Adrenal gland (tissue), 5 donors: ENCODE results near the gene AKAP11.

Experiments used
- POLR2A ChIP-seq, 2 donors: fragments of 450-650 bp; IDR thresholded peaks; one replicate each; pipeline ENCODE4 v1.6.1; 2017; ENCODE audit warnings: antibody characterized with exemption in 2 of 2, mild to moderate bottlenecking in 2 of 2, moderate library complexity in 1 of 2
- TF ChIP-seq, protein P1 (sequence below), 6 experiments: fragments of 450-650 bp in 4 of 6; fragments of 200-600 bp in 2 of 6; sonication (generic) in 1 of 6; IDR thresholded peaks; 1 replicate in 5 of 6; 2 replicates in 1 of 6; pipeline versions ENCODE4 v1.5.1 to v1.8.0; 2016 to 2021; ENCODE audit warnings: antibody characterized with exemption in 6 of 6, mild to moderate bottlenecking in 2 of 6, moderate library complexity in 1 of 6
- donor health status: DM: no; HTN: no; CAD: no.

DNA sequence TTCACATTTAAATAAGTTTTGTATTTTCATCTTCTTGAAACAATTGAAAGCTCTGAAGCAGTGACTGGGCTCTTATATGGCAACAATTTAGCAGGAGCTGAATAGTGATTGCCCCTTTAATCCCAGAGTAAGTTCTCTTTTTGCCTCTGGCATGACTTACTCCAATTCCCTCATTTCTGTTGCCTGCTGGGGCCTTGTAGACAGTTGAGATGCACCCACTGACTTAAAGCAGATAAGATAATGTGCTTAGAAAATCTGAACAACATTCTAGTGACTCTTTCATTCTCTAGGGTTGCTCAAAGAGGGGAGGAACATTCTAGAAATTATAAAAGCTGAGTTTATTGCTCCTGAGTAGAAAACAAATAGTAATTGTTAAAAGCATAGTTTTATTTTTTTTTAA lies 52.8 kb downstream of the AKAP11 start:
- TF ChIP-seq, protein P1, sequence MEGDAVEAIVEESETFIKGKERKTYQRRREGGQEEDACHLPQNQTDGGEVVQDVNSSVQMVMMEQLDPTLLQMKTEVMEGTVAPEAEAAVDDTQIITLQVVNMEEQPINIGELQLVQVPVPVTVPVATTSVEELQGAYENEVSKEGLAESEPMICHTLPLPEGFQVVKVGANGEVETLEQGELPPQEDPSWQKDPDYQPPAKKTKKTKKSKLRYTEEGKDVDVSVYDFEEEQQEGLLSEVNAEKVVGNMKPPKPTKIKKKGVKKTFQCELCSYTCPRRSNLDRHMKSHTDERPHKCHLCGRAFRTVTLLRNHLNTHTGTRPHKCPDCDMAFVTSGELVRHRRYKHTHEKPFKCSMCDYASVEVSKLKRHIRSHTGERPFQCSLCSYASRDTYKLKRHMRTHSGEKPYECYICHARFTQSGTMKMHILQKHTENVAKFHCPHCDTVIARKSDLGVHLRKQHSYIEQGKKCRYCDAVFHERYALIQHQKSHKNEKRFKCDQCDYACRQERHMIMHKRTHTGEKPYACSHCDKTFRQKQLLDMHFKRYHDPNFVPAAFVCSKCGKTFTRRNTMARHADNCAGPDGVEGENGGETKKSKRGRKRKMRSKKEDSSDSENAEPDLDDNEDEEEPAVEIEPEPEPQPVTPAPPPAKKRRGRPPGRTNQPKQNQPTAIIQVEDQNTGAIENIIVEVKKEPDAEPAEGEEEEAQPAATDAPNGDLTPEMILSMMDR (IDR thresholded peaks at IDR 0.05): no peak
- no peak for TF ChIP-seq POLR2A (IDR thresholded peaks at IDR 0.05)
